HCT116 (cell line): ENCODE measurements around the gene WASF2. TPM values are rescaled to one million over a fixed set of nuclear protein-coding genes. Genes with fewer than 3 reads are reported as not detected.

Experiments
- ATAC-seq: fragments of 200-7000 bp; cut with Tn5 transposase; 2 replicates; pipeline ENCODE4 v1.9.1; 2020; ENCODE audit warnings: mild to moderate bottlenecking, moderate library complexity
- BruUV-seq: library from RNA; stranded (reverse); fragments of 400-500 nt; replicated peaks from 2 replicates; lab custom pipeline; 2021; lab: Mats Ljungman, UMichigan
- CTCF ChIA-PET: fragments of 300-600 bp; sonication (Branson Sonifier 250); formaldehyde crosslinking; loops from one replicate; lab custom pipeline; 2021; ENCODE audit warnings: antibody characterized with exemption; lab: Charles Lee
- POLR2A ChIA-PET: fragments of 300-600, 350-600 bp; sonication (Branson Sonifier 250); formaldehyde crosslinking; loops from one replicate; lab custom pipeline; 2021; ENCODE audit warnings: antibody characterized with exemption; lab: Charles Lee
- RAD21 ChIA-PET, 2 experiments: fragments of 300-600 bp; sonication (Branson Sonifier 250); formaldehyde crosslinking; loops; one replicate each; lab custom pipeline; 2023; ENCODE audit warnings: low total read pairs in 2 of 2; ENCODE audit not compliant: uncharacterized antibody in 2 of 2, unreplicated experiment in 2 of 2, low non-redundant PET in 1 of 2; lab: Charles Lee
- DNase-seq: peaks from one replicate; pipeline ENCODE4 v3.0.0-alpha.2; 2010; ENCODE audit warnings: low read depth, low spot score
- H2AFZ ChIP-seq: fragments of 200-600 bp; shearing (Covaris generic), sonication (generic); 2 replicates; pipeline ENCODE4 v1.6.1; 2017; ENCODE audit warnings: low read depth, mixed run types, mixed read lengths, antibody characterized with exemption, low read length; ENCODE audit not compliant: poor library complexity, severe bottlenecking
- H3K27ac ChIP-seq: 2 replicates; pipeline ENCODE4 v1.5.1; 2012; ENCODE audit warnings: low read depth, low read length
- H3K27me3 ChIP-seq: fragments of 200-600 bp; sonication (generic); 2 replicates; pipeline ENCODE4 v1.6.1; 2016; ENCODE audit warnings: mixed run types, low read length, mixed read lengths; ENCODE audit not compliant: insufficient read depth
- H3K36me3 ChIP-seq, 2 experiments: fragments of 200-500 bp in 1 of 2; fragments of 200-600 bp in 1 of 2; sonication (Bioruptor generic) in 1 of 2; sonication (generic) in 1 of 2; 2 replicates each; pipeline versions ENCODE4 v1.5.1 to v1.6.1; 2014 to 2016; ENCODE audit warnings: low read length in 2 of 2, inconsistent platforms in 1 of 2, mixed read lengths in 1 of 2, mixed run types in 1 of 2; ENCODE audit not compliant: insufficient read depth in 2 of 2, control insufficient read depth in 1 of 2
- H3K4me1 ChIP-seq, 2 experiments: fragments of 200-600 bp in 1 of 2; sonication (generic) in 1 of 2; 2 replicates each; pipeline versions ENCODE4 v1.5.1 to v1.6.1; 2012 to 2017; ENCODE audit warnings: low read length in 2 of 2, inconsistent platforms in 1 of 2, mild to moderate bottlenecking in 1 of 2, mixed read lengths in 1 of 2, mixed run types in 1 of 2, moderate library complexity in 1 of 2; ENCODE audit not compliant: insufficient read depth in 2 of 2, control insufficient read depth in 1 of 2
- H3K4me2 ChIP-seq: fragments of 200-600 bp; sonication (generic); 2 replicates; pipeline ENCODE4 v1.6.1; 2017; ENCODE audit warnings: mixed run types, low read length, mixed read lengths
- H3K4me3 ChIP-seq, 2 experiments: fragments of 200-600 bp in 1 of 2; sonication (generic) in 1 of 2; replicated peaks in 1 of 2; 2 replicates each; pipeline ENCODE4 v1.5.1; 2011 to 2016; ENCODE audit warnings: low read length in 2 of 2, control low read depth in 1 of 2, low read depth in 1 of 2, mild to moderate bottlenecking in 1 of 2, mixed read lengths in 1 of 2, mixed run types in 1 of 2
- H3K79me2 ChIP-seq: fragments of 200-600 bp; sonication (generic); 2 replicates; pipeline ENCODE4 v1.6.1; 2017; ENCODE audit warnings: mild to moderate bottlenecking, mixed run types, low read length, moderate library complexity, mixed read lengths; ENCODE audit not compliant: insufficient read depth
- H3K9ac ChIP-seq: fragments of 200-600 bp; sonication (generic); 2 replicates; pipeline ENCODE4 v1.6.1; 2016; ENCODE audit warnings: low read length, mixed read lengths
- H3K9me2 ChIP-seq: fragments of 200-600 bp; sonication (generic), shearing (Covaris generic); 2 replicates; pipeline ENCODE4 v1.6.1; 2017; ENCODE audit warnings: mixed run types, mild to moderate bottlenecking, moderate library complexity; ENCODE audit not compliant: insufficient read depth
- H3K9me3 ChIP-seq, 2 experiments: fragments of 200-500 bp in 1 of 2; fragments of 200-600 bp in 1 of 2; sonication (Bioruptor generic) in 1 of 2; sonication (generic) in 1 of 2; 2 replicates each; pipeline ENCODE4 v1.6.1; 2014 to 2017; ENCODE audit warnings: low read length in 2 of 2, mixed read lengths in 2 of 2, inconsistent platforms in 1 of 2, low read depth in 1 of 2, mild to moderate bottlenecking in 1 of 2, mixed run types in 1 of 2, moderate library complexity in 1 of 2; ENCODE audit not compliant: control insufficient read depth in 1 of 2, insufficient read depth in 1 of 2
- H4K20me1 ChIP-seq: fragments of 200-600 bp; sonication (generic), shearing (Covaris generic); 2 replicates; pipeline ENCODE4 v1.6.1; 2017; ENCODE audit warnings: mixed run types, mild to moderate bottlenecking, moderate library complexity; ENCODE audit not compliant: insufficient read depth
- CBX3 ChIP-seq: IDR thresholded peaks from 2 replicates; pipeline ENCODE4 v1.6.1; 2012; ENCODE audit warnings: low read depth
- ELF1 ChIP-seq: IDR thresholded peaks from 2 replicates; pipeline ENCODE4 v1.6.1; 2012; ENCODE audit warnings: low read depth, borderline replicate concordance
- EZH2 ChIP-seq: fragments of 200-600 bp; sonication (generic); IDR thresholded peaks from 2 replicates; pipeline ENCODE4 v1.6.1; 2017; ENCODE audit warnings: antibody characterized with exemption, mixed run types
- EZH2phosphoT487 ChIP-seq: fragments of 200-600 bp; IDR thresholded peaks from 2 replicates; pipeline ENCODE4 v1.6.1; 2018; ENCODE audit warnings: antibody characterized with exemption, borderline replicate concordance
- FOSL1 ChIP-seq: IDR thresholded peaks from 2 replicates; pipeline ENCODE4 v1.6.1; 2012; ENCODE audit warnings: low read depth
- JUND ChIP-seq: IDR thresholded peaks from 2 replicates; pipeline ENCODE4 v1.6.1; 2012
- POLR2A ChIP-seq: IDR thresholded peaks from 2 replicates; pipeline ENCODE4 v1.7.0; 2011; ENCODE audit warnings: borderline replicate concordance; ENCODE audit not compliant: insufficient read depth, insufficient read length; ENCODE audit errors: extremely low read depth
- POLR2AphosphoS5 ChIP-seq: IDR thresholded peaks from 2 replicates; pipeline ENCODE4 v1.6.1; 2011; ENCODE audit warnings: mild to moderate bottlenecking, low read depth, low read length, moderate library complexity
- RAD21 ChIP-seq: IDR thresholded peaks from 2 replicates; pipeline ENCODE4 v1.6.1; 2012; ENCODE audit warnings: low read depth, mild to moderate bottlenecking
- SIN3A ChIP-seq: IDR thresholded peaks from 2 replicates; pipeline ENCODE4 v1.6.1; 2012; ENCODE audit warnings: low read depth
- SRF ChIP-seq: IDR thresholded peaks from 2 replicates; pipeline ENCODE4 v1.6.1; 2012; ENCODE audit warnings: low read depth
- TCF7L2 ChIP-seq: IDR thresholded peaks from 2 replicates; pipeline ENCODE4 v1.7.0; 2011; ENCODE audit warnings: borderline replicate concordance, inconsistent platforms; ENCODE audit not compliant: insufficient read depth, insufficient read length; ENCODE audit errors: extremely low read depth
- YY1 ChIP-seq: IDR thresholded peaks from 2 replicates; pipeline ENCODE4 v1.6.1; 2011; ENCODE audit warnings: low read length, low read depth, moderate library complexity, mild to moderate bottlenecking; ENCODE audit not compliant: insufficient replicate concordance; ENCODE audit errors: extremely low read depth
- ZFX ChIP-seq: fragments of 450-650 bp; IDR thresholded peaks from 2 replicates; pipeline ENCODE4 v1.6.1; 2017
- ZNF274 ChIP-seq: fragments of 200-500 bp; sonication (Bioruptor generic); IDR thresholded peaks from 2 replicates; pipeline ENCODE4 v1.6.1; 2014; ENCODE audit warnings: mild to moderate bottlenecking, low read depth, low read length, inconsistent platforms
- intact Hi-C: fragments of 100-400 bp; cut with micrococcal nuclease; formaldehyde crosslinking; loops from 2 replicates; pipeline ENCODE4 v1.10.0; 2022
- total RNA-seq: library from RNA; stranded (reverse); gene quantifications from one replicate; pipeline ENCODE4 v1.2.1, GENCODE V29; 2021; ENCODE audit not compliant: unreplicated experiment
- TF ChIP-seq, protein P1 (sequence below): IDR thresholded peaks from 2 replicates; pipeline ENCODE4 v1.6.1; 2012
- TF ChIP-seq, protein P2 (sequence below): IDR thresholded peaks from 2 replicates; pipeline ENCODE4 v1.6.1; 2011; ENCODE audit warnings: mild to moderate bottlenecking, low read length, moderate library complexity; ENCODE audit not compliant: insufficient replicate concordance; ENCODE audit errors: extremely low read depth

WASF2 gene
- total RNA-seq, 1 experiment from 2014 or later: 111 TPM

DNA sequence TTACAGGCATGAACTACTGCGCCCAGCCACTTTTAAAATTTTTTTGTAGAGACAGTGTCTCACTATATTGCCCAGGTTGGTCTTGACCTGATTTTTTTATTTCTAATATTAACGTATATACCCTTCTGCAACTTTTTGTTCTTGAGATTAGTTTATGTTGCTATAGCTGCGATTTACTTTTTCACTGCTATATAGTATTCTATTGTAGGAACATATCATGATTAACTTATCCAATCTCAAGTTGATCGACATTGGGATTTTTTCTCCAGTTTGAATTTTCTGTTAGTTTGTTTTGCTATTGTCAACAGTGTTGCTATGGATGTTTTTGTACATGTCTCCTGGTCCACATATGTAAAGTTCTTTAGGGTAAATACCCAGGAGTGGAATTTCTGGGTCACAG is 35.4 kb downstream of the WASF2 start:
- H3K79me2 ChIP-seq: peaks cover 75% of the 10 kb centered on the region
- CTCF ChIA-PET: no interaction called here

DNA sequence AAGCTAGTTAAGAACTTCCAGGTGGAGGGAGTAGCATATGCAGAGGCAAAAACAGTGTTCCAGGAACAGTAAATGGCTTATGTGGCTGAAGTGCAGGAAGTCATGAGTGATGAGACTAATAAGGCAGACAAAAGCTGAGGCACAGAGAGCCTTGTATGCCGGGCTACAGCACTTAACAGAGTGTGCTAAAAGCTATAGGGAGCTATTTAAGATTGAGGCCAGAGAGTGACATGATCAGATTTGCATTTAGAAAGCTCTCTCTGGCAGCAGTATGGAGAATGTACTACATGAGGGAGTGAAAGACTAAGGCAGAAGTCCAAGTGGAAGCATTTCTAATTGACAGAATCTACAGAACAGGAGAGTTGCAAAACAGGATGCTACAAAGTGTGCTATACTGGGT is 38.6 kb downstream of the WASF2 start:
- ATAC-seq (no peak), DNase-seq (no peak)
- H3K79me2 ChIP-seq: peaks cover 70% of the 10 kb centered on the region
- RAD21 ChIA-PET: no interaction called here
- no peaks in the 10 kb centered on the region for H3K27me3 ChIP-seq
- H3K36me3 ChIP-seq: no peaks in the 10 kb centered on the region
- H3K9me2 ChIP-seq: no peaks in the 10 kb centered on the region
- H3K27ac ChIP-seq: no peak overlapping the region
- CTCF ChIA-PET: no interaction called here
- H3K4me3 ChIP-seq: no peak overlapping the region
- H3K4me2 ChIP-seq: no peak overlapping the region
- no peak overlapping the region for H3K9ac ChIP-seq
- intact Hi-C loops: no loop called here
- BruUV-seq: no TSS peak
- POLR2A ChIA-PET: no interaction called here
- H4K20me1 ChIP-seq: peaks cover 7% of the 10 kb centered on the region; the same call in 1 of the 2 replicates
- no peaks in the 10 kb centered on the region for H3K4me1 ChIP-seq
- no peak for TF ChIP-seq JUND
- no peak for TF ChIP-seq POLR2AphosphoS5
- TF ChIP-seq ELF1: no peak
- no peak for TF ChIP-seq SIN3A
- TF ChIP-seq TCF7L2: no peak
- TF ChIP-seq EZH2: no peak
- TF ChIP-seq CBX3: no peak
- TF ChIP-seq ZNF274: no peak
- TF ChIP-seq, protein P1, sequence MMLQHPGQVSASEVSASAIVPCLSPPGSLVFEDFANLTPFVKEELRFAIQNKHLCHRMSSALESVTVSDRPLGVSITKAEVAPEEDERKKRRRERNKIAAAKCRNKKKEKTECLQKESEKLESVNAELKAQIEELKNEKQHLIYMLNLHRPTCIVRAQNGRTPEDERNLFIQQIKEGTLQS: no peak
- TF ChIP-seq POLR2A: no peak
- TF ChIP-seq, protein P2, sequence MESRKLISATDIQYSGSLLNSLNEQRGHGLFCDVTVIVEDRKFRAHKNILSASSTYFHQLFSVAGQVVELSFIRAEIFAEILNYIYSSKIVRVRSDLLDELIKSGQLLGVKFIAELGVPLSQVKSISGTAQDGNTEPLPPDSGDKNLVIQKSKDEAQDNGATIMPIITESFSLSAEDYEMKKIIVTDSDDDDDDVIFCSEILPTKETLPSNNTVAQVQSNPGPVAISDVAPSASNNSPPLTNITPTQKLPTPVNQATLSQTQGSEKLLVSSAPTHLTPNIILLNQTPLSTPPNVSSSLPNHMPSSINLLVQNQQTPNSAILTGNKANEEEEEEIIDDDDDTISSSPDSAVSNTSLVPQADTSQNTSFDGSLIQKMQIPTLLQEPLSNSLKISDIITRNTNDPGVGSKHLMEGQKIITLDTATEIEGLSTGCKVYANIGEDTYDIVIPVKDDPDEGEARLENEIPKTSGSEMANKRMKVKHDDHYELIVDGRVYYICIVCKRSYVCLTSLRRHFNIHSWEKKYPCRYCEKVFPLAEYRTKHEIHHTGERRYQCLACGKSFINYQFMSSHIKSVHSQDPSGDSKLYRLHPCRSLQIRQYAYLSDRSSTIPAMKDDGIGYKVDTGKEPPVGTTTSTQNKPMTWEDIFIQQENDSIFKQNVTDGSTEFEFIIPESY: no peak
- no peak for TF ChIP-seq FOSL1
- no peak for TF ChIP-seq YY1
- H2AFZ ChIP-seq: no peak overlapping the region
- H3K9me3 ChIP-seq: no peaks in the 10 kb centered on the region

More for the DNA sequence above, 35.4 kb downstream of the WASF2 start:
- H3K4me3 ChIP-seq: no peak overlapping the region
- ChIA-PET RAD21 (no interaction called here), POLR2A (no interaction called here)
- H3K4me2 ChIP-seq: no peak overlapping the region
- no peak for ATAC-seq
- H3K27ac ChIP-seq: no peak overlapping the region
- H2AFZ ChIP-seq: no peak overlapping the region
- TF ChIP-seq FOSL1: no peak
- TF ChIP-seq ELF1: no peak
- TF ChIP-seq ZFX: no peak
- TF ChIP-seq SRF: no peak
- no peak for TF ChIP-seq RAD21
- TF ChIP-seq EZH2phosphoT487: no peak
- TF ChIP-seq SIN3A: no peak
- TF ChIP-seq JUND: no peak
- TF ChIP-seq EZH2: no peak
- BruUV-seq: no TSS peak
- H3K9me2 ChIP-seq: no peaks in the 10 kb centered on the region
- H3K36me3 ChIP-seq: no peaks in the 10 kb centered on the region
- H3K9ac ChIP-seq: no peak overlapping the region
- intact Hi-C loops: no loop called here
- DNase-seq: no peak
- peaks cover 7% of the 10 kb centered on the region; the same call in 1 of the 2 replicates for H4K20me1 ChIP-seq
- no peaks in the 10 kb centered on the region for H3K4me1 ChIP-seq
- H3K9me3 ChIP-seq: no peaks in the 10 kb centered on the region
- no peaks in the 10 kb centered on the region for H3K27me3 ChIP-seq
